Gastrocnemius medialis (tissue), 4 donors: ENCODE data around the gene SPAAR. TPM values are rescaled to one million over a fixed set of nuclear protein-coding genes. Genes with fewer than 3 reads are reported as not detected.

Experiments
- ATAC-seq, 2 donors: fragments of 150-250 bp; one replicate each; pipeline ENCODE4 v1.9.1; 2016
- DNase-seq, 2 donors: peaks; one replicate each; pipeline ENCODE4 v3.0.0-alpha.2; 2019
- H3K27ac ChIP-seq, 4 donors: fragments of 200-600 bp; sonication (generic); 1 replicate in 1 of 4; 2 replicates in 3 of 4; pipeline ENCODE4 v1.5.1; 2016 to 2018; ENCODE audit warnings: mild to moderate bottlenecking in 2 of 4, moderate library complexity in 1 of 4
- H3K27me3 ChIP-seq, 3 donors: fragments of 200-600 bp; sonication (generic) in 2 of 3; 1 replicate in 1 of 3; 2 replicates in 2 of 3; pipeline versions ENCODE4 v1.5.1 to v1.6.0; 2016 to 2019; ENCODE audit warnings: mild to moderate bottlenecking in 1 of 3, moderate library complexity in 1 of 3
- H3K36me3 ChIP-seq, 2 donors: fragments of 200-600 bp; sonication (generic) in 1 of 2; one replicate each; pipeline ENCODE4 v1.5.1; 2017 to 2018
- H3K4me1 ChIP-seq, 2 donors: fragments of 200-600 bp; sonication (generic) in 1 of 2; one replicate each; pipeline ENCODE4 v1.5.1; 2016 to 2017; ENCODE audit warnings: mild to moderate bottlenecking in 2 of 2
- H3K4me3 ChIP-seq, 4 donors: fragments of 200-600 bp; sonication (generic) in 3 of 4; 1 replicate in 1 of 4; 2 replicates in 3 of 4; pipeline ENCODE4 v1.5.1; 2016 to 2019; ENCODE audit warnings: mild to moderate bottlenecking in 2 of 4
- H3K9me3 ChIP-seq, 3 donors: fragments of 200-600 bp; sonication (generic) in 2 of 3; 1 replicate in 1 of 3; 2 replicates in 2 of 3; pipeline ENCODE4 v1.5.1; 2016 to 2019
- POLR2A ChIP-seq, 2 donors: fragments of 450-650 bp; IDR thresholded peaks; one replicate each; pipeline ENCODE4 v1.6.1; 2017; ENCODE audit warnings: antibody characterized with exemption in 2 of 2, mild to moderate bottlenecking in 2 of 2, moderate library complexity in 2 of 2
- in situ Hi-C, 4 donors: fragments of 200-750 bp; cut with MboI; loops; one replicate each; pipeline versions ENCODE4 v1.15.0 to v1.8.0; 2017; ENCODE audit warnings: low sequenced_read_pairs in 4 of 4
- intact Hi-C: fragments of 100-400 bp; cut with DNase I; formaldehyde crosslinking; loops from one replicate; pipeline ENCODE4 v1.15.1; 2023; ENCODE audit warnings: low total_unique reads
- total RNA-seq, 4 donors: library from RNA; depleted of rRNA; stranded (reverse); fragments of >200 nt; gene quantifications; one replicate each; pipeline versions ENCODE4 v1.1.0 to v1.2.3, GENCODE V29; 2016
- TF ChIP-seq, protein P1 (sequence below), 5 experiments: fragments of 450-650 bp in 3 of 5; fragments of 200-600 bp in 2 of 5; sonication (generic) in 2 of 5; IDR thresholded peaks in 4 of 5; conservative IDR thresholded peaks in 1 of 5; 1 replicate in 4 of 5; 2 replicates in 1 of 5; pipeline ENCODE4 v1.5.1; 2016 to 2019; ENCODE audit warnings: antibody characterized with exemption in 5 of 5, mild to moderate bottlenecking in 3 of 5, moderate library complexity in 3 of 5

The SPAAR gene
- total RNA-seq, 4 donors from 2014 or later, result 1.3 to 4.4 (median 2.5) TPM

DNA sequence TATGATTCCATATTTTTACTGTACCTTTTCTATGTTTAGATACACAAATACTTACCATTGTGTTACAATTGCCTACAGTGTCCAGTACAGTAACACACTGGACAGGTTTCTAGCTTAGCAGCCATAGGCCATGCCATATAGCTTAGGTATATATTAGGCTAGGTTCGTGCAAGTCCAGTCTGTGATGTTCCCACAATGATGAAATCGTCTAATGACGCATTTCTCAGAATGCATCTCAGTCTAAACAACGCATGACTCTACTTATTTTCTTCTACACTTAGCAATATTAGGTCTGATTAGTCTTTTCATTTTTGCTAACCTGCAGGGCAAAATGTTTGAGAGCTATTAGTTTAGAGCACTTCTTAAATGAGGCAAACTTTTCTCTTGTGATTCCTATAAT, 26.0 kb downstream of the SPAAR start:
- no peak overlapping the region for H3K4me3 ChIP-seq
- TF ChIP-seq POLR2A (IDR thresholded peaks at IDR 0.05), result no peak
- TF ChIP-seq, protein P1, sequence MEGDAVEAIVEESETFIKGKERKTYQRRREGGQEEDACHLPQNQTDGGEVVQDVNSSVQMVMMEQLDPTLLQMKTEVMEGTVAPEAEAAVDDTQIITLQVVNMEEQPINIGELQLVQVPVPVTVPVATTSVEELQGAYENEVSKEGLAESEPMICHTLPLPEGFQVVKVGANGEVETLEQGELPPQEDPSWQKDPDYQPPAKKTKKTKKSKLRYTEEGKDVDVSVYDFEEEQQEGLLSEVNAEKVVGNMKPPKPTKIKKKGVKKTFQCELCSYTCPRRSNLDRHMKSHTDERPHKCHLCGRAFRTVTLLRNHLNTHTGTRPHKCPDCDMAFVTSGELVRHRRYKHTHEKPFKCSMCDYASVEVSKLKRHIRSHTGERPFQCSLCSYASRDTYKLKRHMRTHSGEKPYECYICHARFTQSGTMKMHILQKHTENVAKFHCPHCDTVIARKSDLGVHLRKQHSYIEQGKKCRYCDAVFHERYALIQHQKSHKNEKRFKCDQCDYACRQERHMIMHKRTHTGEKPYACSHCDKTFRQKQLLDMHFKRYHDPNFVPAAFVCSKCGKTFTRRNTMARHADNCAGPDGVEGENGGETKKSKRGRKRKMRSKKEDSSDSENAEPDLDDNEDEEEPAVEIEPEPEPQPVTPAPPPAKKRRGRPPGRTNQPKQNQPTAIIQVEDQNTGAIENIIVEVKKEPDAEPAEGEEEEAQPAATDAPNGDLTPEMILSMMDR (IDR thresholded peaks at IDR 0.05 in 4 of 5, conservative IDR thresholded peaks at IDR 0.05 in 1 of 5), result no peak
- no peaks in the 10 kb centered on the region for H3K27me3 ChIP-seq
- ATAC-seq (no peak), DNase-seq (no peak)
- in situ Hi-C loops, result no loop called here
- no peaks in the 10 kb centered on the region for H3K4me1 ChIP-seq
- no peaks in the 10 kb centered on the region for H3K9me3 ChIP-seq
- H3K27ac ChIP-seq, result no peak overlapping the region
- intact Hi-C loops, result no loop called here
- H3K36me3 ChIP-seq, result no peaks in the 10 kb centered on the region

DNA sequence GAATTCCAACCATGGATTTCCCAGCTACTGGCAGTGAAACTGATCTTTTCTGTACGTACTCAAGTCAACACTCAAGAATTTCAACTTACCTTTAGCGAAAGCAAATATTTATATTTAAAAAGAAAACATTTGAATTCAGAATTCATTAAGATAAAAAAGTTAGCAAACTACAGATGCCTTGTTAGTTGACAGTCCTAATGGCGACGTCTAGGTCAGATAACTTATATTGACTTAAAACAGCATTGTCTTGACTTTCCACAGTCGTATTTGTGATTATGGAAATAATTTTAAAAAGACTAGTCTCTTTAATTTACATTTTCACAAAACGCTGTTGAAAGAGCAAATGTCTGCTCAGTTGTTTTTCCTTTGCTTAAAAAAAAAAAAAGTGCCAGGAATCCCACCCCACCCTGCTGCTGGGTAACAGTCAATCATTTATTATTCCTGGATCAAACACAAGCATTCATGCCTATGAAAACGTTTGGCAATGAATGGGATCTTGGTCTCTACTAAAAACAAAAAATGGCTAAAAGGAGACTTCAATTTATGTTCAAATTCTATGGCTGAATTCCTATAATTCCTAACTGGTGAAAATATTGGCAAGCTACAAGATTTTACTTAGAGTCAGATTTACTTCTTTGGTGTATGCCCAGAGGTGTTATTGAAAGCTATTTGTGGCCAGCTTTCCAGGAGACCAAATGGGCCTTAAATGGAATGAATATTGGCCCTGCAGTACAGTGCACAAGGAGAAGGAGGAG, 26.6 kb downstream of the SPAAR start:
- in situ Hi-C loops (no loop called here), intact Hi-C loops (no loop called here)
- ATAC-seq (no peak), DNase-seq (no peak)
- no peak overlapping the region for H3K4me3 ChIP-seq
- H3K27me3 ChIP-seq, result no peaks in the 10 kb centered on the region
- no peaks in the 10 kb centered on the region for H3K9me3 ChIP-seq
- no peak overlapping the region for H3K27ac ChIP-seq
- H3K4me1 ChIP-seq, result no peaks in the 10 kb centered on the region
- no peaks in the 10 kb centered on the region for H3K36me3 ChIP-seq
- no peak for TF ChIP-seq POLR2A (IDR thresholded peaks at IDR 0.05)
- TF ChIP-seq, protein P1 (IDR thresholded peaks at IDR 0.05 in 4 of 5, conservative IDR thresholded peaks at IDR 0.05 in 1 of 5), result no peak

DNA sequence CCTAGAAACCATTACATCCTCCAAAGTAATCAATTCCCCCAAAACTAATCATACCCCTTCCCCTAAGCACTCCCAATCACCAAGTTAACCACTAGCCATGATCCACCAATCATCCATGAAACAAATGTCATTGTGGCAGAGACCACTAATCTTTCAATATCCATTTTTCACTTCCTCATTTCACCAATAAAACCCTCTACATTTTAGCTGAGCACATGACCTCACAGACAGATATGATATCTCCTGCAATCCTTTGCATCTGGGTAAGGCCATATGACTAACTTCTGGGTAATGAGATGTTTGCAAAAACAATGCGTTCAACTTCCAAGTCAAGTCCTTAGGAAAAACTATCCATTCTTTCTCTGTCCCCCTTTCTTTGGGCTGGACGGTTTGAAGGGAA, 27.9 kb downstream of the SPAAR start:
- TF ChIP-seq, protein P1 (IDR thresholded peaks at IDR 0.05 in 4 of 5, conservative IDR thresholded peaks at IDR 0.05 in 1 of 5), result no peak
- TF ChIP-seq POLR2A (IDR thresholded peaks at IDR 0.05), result no peak
- no peaks in the 10 kb centered on the region for H3K27me3 ChIP-seq
- H3K27ac ChIP-seq, result no peak overlapping the region
- H3K36me3 ChIP-seq, result no peaks in the 10 kb centered on the region
- ATAC-seq (no peak), DNase-seq (no peak)
- intact Hi-C loops, result no loop called here
- no peak overlapping the region for H3K4me3 ChIP-seq
- in situ Hi-C loops, result no loop called here
- H3K4me1 ChIP-seq, result no peaks in the 10 kb centered on the region
- no peaks in the 10 kb centered on the region for H3K9me3 ChIP-seq

- in situ Hi-C loops (no loop called here), intact Hi-C loops (no loop called here)
- DNase-seq (no peak), ATAC-seq (no peak)
- H3K4me3 ChIP-seq, result no peak overlapping the region
- H3K27ac ChIP-seq, result no peak overlapping the region
- no peak for TF ChIP-seq POLR2A (IDR thresholded peaks at IDR 0.05)
- TF ChIP-seq, protein P1 (IDR thresholded peaks at IDR 0.05 in 4 of 5, conservative IDR thresholded peaks at IDR 0.05 in 1 of 5), result no peak
- H3K9me3 ChIP-seq, result no peaks in the 10 kb centered on the region
- no peaks in the 10 kb centered on the region for H3K27me3 ChIP-seq
- H3K4me1 ChIP-seq, result no peaks in the 10 kb centered on the region
- H3K36me3 ChIP-seq, result no peaks in the 10 kb centered on the region
Measured at GRCh38 chr9:35938474-35939356, 29.4 kb downstream of the SPAAR start.
